K562 (cell line): ENCODE measurements around the gene HSPA1B. TPM values are rescaled to one million over a fixed set of nuclear protein-coding genes. Genes with fewer than 3 reads are reported as not detected.

Experiments used
- BACH1 ChIP-seq: fragments of 200-800 bp; sonication (Bioruptor generic); IDR thresholded peaks from 2 replicates; pipeline ENCODE4 v1.6.1; 2016; ENCODE audit warnings: missing genetic modification characterization, missing compliant biosample characterization
- EHMT2 ChIP-seq: fragments of 450-650 bp; IDR thresholded peaks from 2 replicates; pipeline ENCODE4 v1.6.1; 2018; ENCODE audit warnings: antibody characterized with exemption
- JUN ChIP-seq, 2 experiments: sonication (generic) in 1 of 2; formaldehyde crosslinking in 1 of 2; IDR thresholded peaks; 2 replicates each; pipeline versions ENCODE4 v1.6.1 to v1.8.0; 2012 to 2022; ENCODE audit warnings: borderline replicate concordance in 2 of 2, mild to moderate bottlenecking in 2 of 2, improper control_type of control experiment in 1 of 2, low read depth in 1 of 2, low read length in 1 of 2, missing genetic modification reagents in 1 of 2
- JUND ChIP-seq, 2 experiments: IDR thresholded peaks; 2 replicates in 1 of 2; 3 replicates in 1 of 2; pipeline ENCODE4 v1.6.1; 2011; ENCODE audit warnings: borderline replicate concordance in 2 of 2, low read depth in 2 of 2, low read length in 2 of 2, improper control_type of control experiment in 1 of 2, missing biosample characterization in 1 of 2, missing genetic modification characterization in 1 of 2, missing genetic modification reagents in 1 of 2
- KHSRP ChIP-seq: fragments of 450-650 bp; IDR thresholded peaks from 2 replicates; pipeline ENCODE4 v1.6.1; 2017
- MTA3 ChIP-seq: fragments of 450-650 bp; formaldehyde crosslinking; IDR thresholded peaks from 2 replicates; pipeline ENCODE4 v1.6.1; 2017; ENCODE audit warnings: mild to moderate bottlenecking, borderline replicate concordance
- NKRF ChIP-seq: fragments of 450-650 bp; IDR thresholded peaks from 2 replicates; pipeline ENCODE4 v1.6.1; 2016; ENCODE audit warnings: borderline replicate concordance
- PHB ChIP-seq: fragments of 250-450 bp; sonication (Bioruptor Pico); IDR thresholded peaks from 2 replicates; pipeline ENCODE4 v1.5.0; 2021
- POLR2B ChIP-seq: fragments of 450-650 bp; IDR thresholded peaks from 2 replicates; pipeline ENCODE4 v1.6.1; 2018; ENCODE audit warnings: low read depth; ENCODE audit not compliant: partially characterized antibody
- RBM17 ChIP-seq: fragments of 200-400 bp; formaldehyde crosslinking; IDR thresholded peaks from 2 replicates; pipeline ENCODE4 v1.6.1; 2017; ENCODE audit warnings: low read depth, mild to moderate bottlenecking, low read length, borderline replicate concordance
- RHOXF2B ChIP-seq: fragments of 250-450 bp; sonication (Bioruptor Pico); conservative IDR thresholded peaks from 2 replicates; pipeline ENCODE4 v1.5.1; 2021
- SLC30A9 ChIP-seq: fragments of 250-450 bp; sonication (Bioruptor Pico); IDR thresholded peaks from 2 replicates; pipeline ENCODE4 v1.8.0; 2022; ENCODE audit warnings: mild to moderate bottlenecking, moderate library complexity
- STAT6 ChIP-seq: sonication (generic); formaldehyde crosslinking; IDR thresholded peaks from 2 replicates; pipeline ENCODE4 v1.8.1; 2023; ENCODE audit warnings: mild to moderate bottlenecking, missing genetic modification reagents
- TBP ChIP-seq: optimal IDR thresholded peaks from 2 replicates; pipeline ENCODE3; 2011; ENCODE audit warnings: low read depth, low read length, improper control_type of control experiment
- ZNF444 ChIP-seq: fragments of 250-450 bp; sonication (Bioruptor Pico); IDR thresholded peaks from 2 replicates; pipeline ENCODE4 v1.4.0; 2020; ENCODE audit warnings: mild to moderate bottlenecking, moderate library complexity
- ZNF449 ChIP-seq: fragments of 250-450 bp; sonication (Bioruptor Pico); IDR thresholded peaks from 2 replicates; pipeline ENCODE4 v1.8.0; 2022; ENCODE audit warnings: moderate library complexity, mild to moderate bottlenecking, inconsistent platforms
- polyA plus RNA-seq, 8 experiments: library from polyadenylated mRNA; depleted of rRNA in 4 of 8; stranded (reverse) in 5 of 8; unstranded in 3 of 8; fragments of >200 nt; fragmentation: Nextera tagmentation in 2 of 8; fragmentation: Illumina TruSeq in 1 of 8; extraction: Ambion mirVana in 2 of 8; extraction: Trizol in 1 of 8; gene quantifications; 2 replicates each; pipeline versions ENCODE4 v1.2.1 to v1.2.3, GENCODE V29; 2011 to 2014; ENCODE audit warnings: inconsistent platforms in 1 of 8, missing spikeins in 1 of 8
- total RNA-seq, 7 experiments: library from RNA; depleted of rRNA in 6 of 7; stranded (reverse); fragments of >200 nt in 6 of 7; fragmentation: Illumina TruSeq in 2 of 7; extraction: Trizol in 2 of 7; gene quantifications; 2 replicates each; pipeline versions ENCODE4 v1.2.1 to v1.2.3, GENCODE V29; 2011 to 2021; ENCODE audit warnings: low replicate concordance in 1 of 7

HSPA1B gene
- total and polyA plus RNA-seq, 9 of the 15 experiments (the other 6 are each of a cell fraction or from before 2014, with no cell fraction given), result 0.27 to 227 (median 51.2) TPM

GRCh38 chr6:31827286-31828079, at the start of gene HSPA1B (continued):
- TF ChIP-seq STAT6 (CRISPR knock-in tag), result peak; percentile 96; the same call in 1 of the 2 replicates
- no peak for TF ChIP-seq MTA3
- no peak for TF ChIP-seq TBP
- no peak for TF ChIP-seq KHSRP
- TF ChIP-seq POLR2B, result peak; percentile 100
- peak; percentile 87; the same call in 1 of the 2 replicates for TF ChIP-seq RHOXF2B (CRISPR knock-in tag)
- no peak for TF ChIP-seq ZNF449 (CRISPR knock-in tag)
- TF ChIP-seq SLC30A9, result no peak
- no peak for TF ChIP-seq EHMT2
- no peak; the same call in 1 of the 2 replicates for TF ChIP-seq BACH1 (tag)
- peak; percentile 95 for TF ChIP-seq NKRF
- no peak for TF ChIP-seq JUN (IDR thresholded peaks at IDR 0.05; ENCODE audit: borderline replicate concordance, low read depth, low read length)
- peak; percentile 72; the same call in 1 of the 2 replicates for TF ChIP-seq JUN (CRISPR knock-in tag; IDR thresholded peaks at IDR 0.05; ENCODE audit: borderline replicate concordance)
- TF ChIP-seq JUND (IDR thresholded peaks at IDR 0.05; ENCODE audit: borderline replicate concordance, low read depth, low read length), result no peak; the same call in 1 of the 2 replicates
- TF ChIP-seq JUND (tag; IDR thresholded peaks at IDR 0.05; ENCODE audit: borderline replicate concordance, low read depth, low read length), result no peak; the same call in 2 of the 3 replicates
- peak; percentile 97 for TF ChIP-seq PHB
- no peak for TF ChIP-seq ZNF444 (CRISPR knock-in tag)
- TF ChIP-seq RBM17, result no peak
